Gastroesophageal sphincter (tissue), 4 donors: ENCODE data around the gene MAML2. TPM values are rescaled to one million over a fixed set of nuclear protein-coding genes. Genes with fewer than 3 reads are reported as not detected.

Experiments used
- ATAC-seq: fragments of 150-250 bp; one replicate; pipeline ENCODE4 v1.9.1; 2016; ENCODE audit warnings: mild to moderate bottlenecking, moderate library complexity
- H3K27ac ChIP-seq, 4 donors: fragments of 200-600 bp; sonication (generic) in 3 of 4; 1 replicate in 3 of 4; 2 replicates in 1 of 4; pipeline ENCODE4 v1.5.1; 2016 to 2019
- H3K27me3 ChIP-seq: fragments of 200-600 bp; sonication (generic); one replicate; pipeline ENCODE4 v1.5.1; 2019
- H3K36me3 ChIP-seq, 2 donors: fragments of 200-600 bp; sonication (generic); one replicate each; pipeline ENCODE4 v1.5.1; 2019; ENCODE audit warnings: control low read depth in 1 of 2
- H3K4me1 ChIP-seq, 3 donors: fragments of 200-600 bp; sonication (generic); 1 replicate in 2 of 3; 2 replicates in 1 of 3; pipeline ENCODE4 v1.5.1; 2016 to 2019; ENCODE audit warnings: control low read depth in 2 of 3
- H3K4me3 ChIP-seq, 2 donors: fragments of 200-600 bp; sonication (generic); one replicate each; pipeline ENCODE4 v1.5.1; 2019; ENCODE audit warnings: mild to moderate bottlenecking in 1 of 2, moderate library complexity in 1 of 2
- H3K9me3 ChIP-seq, 3 donors: fragments of 200-600 bp; sonication (generic); one replicate each; pipeline ENCODE4 v1.5.1; 2017 to 2019; ENCODE audit warnings: control low read depth in 2 of 3
- EP300 ChIP-seq: sonication (generic); formaldehyde crosslinking; IDR thresholded peaks from one replicate; pipeline ENCODE4 v1.6.1; 2017; ENCODE audit warnings: antibody characterized with exemption, mild to moderate bottlenecking
- POLR2A ChIP-seq, 2 donors: fragments of 450-650 bp; IDR thresholded peaks; one replicate each; pipeline ENCODE4 v1.6.1; 2017; ENCODE audit warnings: antibody characterized with exemption in 2 of 2, mild to moderate bottlenecking in 2 of 2, moderate library complexity in 1 of 2
- POLR2AphosphoS5 ChIP-seq: sonication (generic); formaldehyde crosslinking; IDR thresholded peaks from one replicate; pipeline ENCODE4 v1.6.1; 2017; ENCODE audit warnings: antibody characterized with exemption
- WGBS, 2 donors: methylation state at CpG; one replicate each; pipeline ENCODE4 v1.1.5; 2018; ENCODE audit warnings: low coverage in 1 of 2; 5-methylcytosine and 5-hydroxymethylcytosine counted together
- total RNA-seq, 4 donors: library from RNA; depleted of rRNA; stranded (reverse); fragments of >200 nt; gene quantifications; one replicate each; pipeline ENCODE4 v1.1.0, GENCODE V29; 2016
- TF ChIP-seq, protein P1 (sequence below), 4 experiments: fragments of 200-600 bp in 2 of 4; fragments of 450-650 bp in 2 of 4; sonication (generic) in 1 of 4; IDR thresholded peaks; one replicate each; pipeline ENCODE4 v1.5.1; 2017 to 2019; ENCODE audit warnings: antibody characterized with exemption in 4 of 4, mild to moderate bottlenecking in 2 of 4, moderate library complexity in 2 of 4

Gene MAML2
- total RNA-seq, 4 donors from 2014 or later: 15.8 to 31.8 (median 23.7) TPM

DNA sequence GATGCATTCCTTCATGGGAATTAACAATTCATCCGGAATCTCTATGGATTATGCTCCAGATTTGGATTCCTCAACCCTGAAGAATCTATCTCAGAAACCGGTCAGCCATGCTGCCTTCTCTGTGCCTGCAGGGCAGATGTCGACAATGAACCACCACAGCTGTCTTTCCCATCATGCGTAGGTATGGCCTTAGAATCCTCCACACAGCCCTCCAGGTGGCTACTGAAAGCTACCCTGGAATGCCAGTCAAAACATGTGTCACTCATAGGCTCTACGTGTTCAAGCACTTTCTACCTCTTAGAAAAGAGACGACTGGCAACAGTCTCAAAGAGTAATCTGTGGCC is 19.4 kb downstream of the MAML2 start:
- WGBS, 2 donors: 84 to 96% methylated on average over 3 to 4 of the region's 6 CpGs
- no peak for ATAC-seq
- Histone ChIP-seq H3K4me1 (peaks cover 5 to 24% (median 6%) of the 10 kb centered on the region in 3 donors), H3K4me3 (no peak overlapping the region), H3K9me3 (no peaks in the 10 kb centered on the region), H3K36me3 (no peaks in the 10 kb centered on the region), H3K27ac (no peak overlapping the region), H3K27me3 (no peaks in the 10 kb centered on the region)
- TF ChIP-seq POLR2AphosphoS5: no peak

- no peak overlapping the region for H3K4me3 ChIP-seq
- WGBS, 2 donors: 96% methylated on average over 4 to 10 of the region's 10 CpGs
- no peak overlapping the region for H3K27ac ChIP-seq
- no peak for ATAC-seq
- H3K36me3 ChIP-seq: no peaks in the 10 kb centered on the region
- peaks cover 5 to 30% (median 12%) of the 10 kb centered on the region in 3 donors for H3K4me1 ChIP-seq
- no peaks in the 10 kb centered on the region for H3K27me3 ChIP-seq
- H3K9me3 ChIP-seq: no peaks in the 10 kb centered on the region
- TF ChIP-seq, protein P1, sequence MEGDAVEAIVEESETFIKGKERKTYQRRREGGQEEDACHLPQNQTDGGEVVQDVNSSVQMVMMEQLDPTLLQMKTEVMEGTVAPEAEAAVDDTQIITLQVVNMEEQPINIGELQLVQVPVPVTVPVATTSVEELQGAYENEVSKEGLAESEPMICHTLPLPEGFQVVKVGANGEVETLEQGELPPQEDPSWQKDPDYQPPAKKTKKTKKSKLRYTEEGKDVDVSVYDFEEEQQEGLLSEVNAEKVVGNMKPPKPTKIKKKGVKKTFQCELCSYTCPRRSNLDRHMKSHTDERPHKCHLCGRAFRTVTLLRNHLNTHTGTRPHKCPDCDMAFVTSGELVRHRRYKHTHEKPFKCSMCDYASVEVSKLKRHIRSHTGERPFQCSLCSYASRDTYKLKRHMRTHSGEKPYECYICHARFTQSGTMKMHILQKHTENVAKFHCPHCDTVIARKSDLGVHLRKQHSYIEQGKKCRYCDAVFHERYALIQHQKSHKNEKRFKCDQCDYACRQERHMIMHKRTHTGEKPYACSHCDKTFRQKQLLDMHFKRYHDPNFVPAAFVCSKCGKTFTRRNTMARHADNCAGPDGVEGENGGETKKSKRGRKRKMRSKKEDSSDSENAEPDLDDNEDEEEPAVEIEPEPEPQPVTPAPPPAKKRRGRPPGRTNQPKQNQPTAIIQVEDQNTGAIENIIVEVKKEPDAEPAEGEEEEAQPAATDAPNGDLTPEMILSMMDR (IDR thresholded peaks at IDR 0.05): no peak
- TF ChIP-seq EP300 (no peak), POLR2A (IDR thresholded peaks at IDR 0.05) (no peak), POLR2AphosphoS5 (no peak)
Measured at GRCh38 chr11:96322775-96323641, 20.0 kb downstream of the MAML2 start.

DNA sequence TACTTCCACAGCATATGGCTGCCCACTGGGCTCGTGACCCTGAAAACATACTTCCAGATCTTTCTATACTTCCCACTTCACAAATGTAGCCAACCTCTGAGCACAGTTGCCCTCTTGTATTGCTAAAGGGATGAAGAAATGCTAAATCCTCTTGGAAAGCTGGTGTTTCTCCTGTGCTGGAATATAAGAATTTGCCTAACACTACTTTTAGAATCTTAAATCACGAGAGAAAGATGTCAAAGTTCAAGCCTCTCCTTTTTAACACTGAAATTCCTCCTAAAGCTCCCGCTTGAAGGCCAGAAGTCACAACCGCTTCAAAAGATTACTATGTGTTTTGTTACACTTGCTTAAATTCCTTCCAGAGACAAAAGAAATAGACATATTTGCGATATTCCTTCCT is 21.9 kb downstream of the MAML2 start:
- Histone ChIP-seq H3K4me3 (no peak overlapping the region), H3K27me3 (no peaks in the 10 kb centered on the region), H3K27ac (no peak overlapping the region), H3K9me3 (no peaks in the 10 kb centered on the region), H3K36me3 (peaks cover 0 to 6% of the 10 kb centered on the region in 2 donors), H3K4me1 (peaks cover 5 to 49% (median 12%) of the 10 kb centered on the region in 3 donors)
- TF ChIP-seq EP300 (no peak), POLR2A (IDR thresholded peaks at IDR 0.05) (no peak), POLR2AphosphoS5 (no peak)
- TF ChIP-seq, protein P1 (IDR thresholded peaks at IDR 0.05): no peak
- no peak for ATAC-seq
- WGBS, 2 donors: 88 to 89% methylated on average over 5 of the region's 5 CpGs

DNA sequence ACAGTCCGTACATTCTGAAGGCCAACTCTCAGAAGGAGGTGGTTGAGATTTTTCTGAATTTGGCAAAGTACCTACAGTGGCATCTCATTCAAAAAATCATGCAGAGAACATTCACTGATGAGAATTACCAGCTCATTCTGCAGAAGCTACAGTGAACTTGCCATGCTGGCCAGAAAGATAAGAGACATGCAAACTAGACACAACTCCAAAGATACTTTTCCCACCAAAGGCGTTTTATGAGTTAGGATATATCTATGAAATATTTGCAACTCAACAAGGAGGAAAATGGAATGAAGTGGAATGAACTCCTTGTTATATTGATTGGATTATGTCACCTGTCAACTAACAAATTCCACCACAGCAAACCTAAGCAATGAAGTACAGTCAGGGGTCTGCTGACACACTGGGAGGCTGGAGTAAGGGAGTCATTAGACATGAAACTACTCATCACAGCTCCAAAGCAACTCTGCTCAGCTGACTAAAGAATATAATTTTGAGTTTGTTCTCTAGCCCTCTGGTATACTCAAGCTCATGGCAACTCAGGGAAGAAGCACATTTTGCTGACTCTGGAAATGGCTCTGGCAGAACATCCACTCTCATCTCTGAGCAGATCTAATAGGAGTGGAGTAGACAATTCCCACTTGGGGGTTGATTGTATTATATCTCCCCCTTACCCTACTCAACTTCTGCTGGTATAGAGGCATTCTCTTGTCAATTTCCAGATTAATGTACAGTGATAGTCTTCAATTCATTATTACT is 22.9 kb downstream of the MAML2 start:
- Histone ChIP-seq H3K4me3 (no peak overlapping the region), H3K27me3 (no peaks in the 10 kb centered on the region), H3K27ac (no peak overlapping the region), H3K36me3 (peaks cover 0 to 6% of the 10 kb centered on the region in 2 donors), H3K9me3 (no peaks in the 10 kb centered on the region), H3K4me1 (peaks cover 7 to 50% (median 14%) of the 10 kb centered on the region in 3 donors)
- ATAC-seq: no peak
- TF ChIP-seq POLR2A (IDR thresholded peaks at IDR 0.05) (no peak), POLR2AphosphoS5 (no peak), EP300 (no peak)
- TF ChIP-seq, protein P1 (IDR thresholded peaks at IDR 0.05): no peak
- WGBS, 2 donors: 74 to 95% methylated on average over 2 of the region's 2 CpGs

DNA sequence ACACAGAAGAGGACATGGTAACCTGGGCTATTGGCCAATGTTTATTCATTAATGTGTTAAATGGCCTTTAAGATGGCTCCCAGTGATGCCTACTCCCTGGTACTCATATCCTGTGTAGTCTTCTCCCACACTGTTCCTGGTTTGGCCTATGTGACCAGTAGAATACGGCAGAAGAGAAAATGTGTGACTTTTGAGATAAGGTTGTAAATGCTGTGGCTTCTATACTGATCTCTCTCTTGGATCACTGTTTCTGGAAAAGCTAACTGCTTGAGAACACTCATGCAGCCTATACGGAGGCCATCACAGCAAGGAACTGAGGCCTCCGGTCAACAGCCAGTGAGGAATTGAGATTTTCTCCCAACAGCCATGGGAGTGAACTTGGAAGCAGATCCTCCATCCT is 24.1 kb downstream of the MAML2 start:
- no peaks in the 10 kb centered on the region for H3K9me3 ChIP-seq
- H3K4me1 ChIP-seq: peaks cover 10 to 55% (median 25%) of the 10 kb centered on the region in 3 donors
- H3K27me3 ChIP-seq: no peaks in the 10 kb centered on the region
- H3K36me3 ChIP-seq: peaks cover 0 to 6% of the 10 kb centered on the region in 2 donors
- H3K27ac ChIP-seq: no peak overlapping the region
- no peak overlapping the region for H3K4me3 ChIP-seq
- no peak for ATAC-seq
- TF ChIP-seq, protein P1 (IDR thresholded peaks at IDR 0.05): no peak
- TF ChIP-seq EP300 (no peak), POLR2AphosphoS5 (no peak), POLR2A (IDR thresholded peaks at IDR 0.05) (no peak)
- 79 to 92% methylated on average over 2 to 3 of the region's 3 CpGs for WGBS, 2 donors
